Measurements from ENCODE around the gene AMDHD1.

AMDHD1 gene

DNA sequence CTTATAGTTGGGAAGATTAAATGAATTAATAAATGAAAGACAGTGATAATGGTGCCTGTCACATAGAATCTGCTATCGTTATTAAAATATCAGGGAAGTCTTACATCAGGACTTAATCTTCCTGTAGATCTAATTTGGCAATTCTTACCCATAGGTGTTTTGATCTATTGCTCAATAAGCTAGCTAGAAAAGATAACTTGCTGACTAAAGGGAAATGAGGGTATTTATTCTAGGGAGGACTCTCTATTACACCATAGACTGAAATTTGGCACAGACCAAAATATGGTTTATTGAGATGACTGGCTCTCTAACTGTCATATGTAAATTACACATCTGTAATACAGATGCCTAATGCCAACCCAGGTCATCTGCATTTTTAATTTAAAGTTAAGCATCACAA is 41.6 kb downstream of the AMDHD1 start:
- no peak overlapping the region for H3K4me3 ChIP-seq (ENCODE audit: low read depth, low read length)
- TF ChIP-seq, protein P1, sequence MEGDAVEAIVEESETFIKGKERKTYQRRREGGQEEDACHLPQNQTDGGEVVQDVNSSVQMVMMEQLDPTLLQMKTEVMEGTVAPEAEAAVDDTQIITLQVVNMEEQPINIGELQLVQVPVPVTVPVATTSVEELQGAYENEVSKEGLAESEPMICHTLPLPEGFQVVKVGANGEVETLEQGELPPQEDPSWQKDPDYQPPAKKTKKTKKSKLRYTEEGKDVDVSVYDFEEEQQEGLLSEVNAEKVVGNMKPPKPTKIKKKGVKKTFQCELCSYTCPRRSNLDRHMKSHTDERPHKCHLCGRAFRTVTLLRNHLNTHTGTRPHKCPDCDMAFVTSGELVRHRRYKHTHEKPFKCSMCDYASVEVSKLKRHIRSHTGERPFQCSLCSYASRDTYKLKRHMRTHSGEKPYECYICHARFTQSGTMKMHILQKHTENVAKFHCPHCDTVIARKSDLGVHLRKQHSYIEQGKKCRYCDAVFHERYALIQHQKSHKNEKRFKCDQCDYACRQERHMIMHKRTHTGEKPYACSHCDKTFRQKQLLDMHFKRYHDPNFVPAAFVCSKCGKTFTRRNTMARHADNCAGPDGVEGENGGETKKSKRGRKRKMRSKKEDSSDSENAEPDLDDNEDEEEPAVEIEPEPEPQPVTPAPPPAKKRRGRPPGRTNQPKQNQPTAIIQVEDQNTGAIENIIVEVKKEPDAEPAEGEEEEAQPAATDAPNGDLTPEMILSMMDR (IDR thresholded peaks at IDR 0.05; ENCODE audit: borderline replicate concordance, insufficient read depth, low read depth, low read length), result no peak

- no peak overlapping the region for H3K4me3 ChIP-seq (ENCODE audit: low read depth, low read length)
- TF ChIP-seq, protein P1 (IDR thresholded peaks at IDR 0.05; ENCODE audit: borderline replicate concordance, insufficient read depth, low read depth, low read length), result no peak
Observed at GRCh38 chr12:95986635-95987570, 43.8 kb downstream of the AMDHD1 start.

- TF ChIP-seq, protein P1 (IDR thresholded peaks at IDR 0.05; ENCODE audit: borderline replicate concordance, insufficient read depth, low read depth, low read length), result no peak
- H3K4me3 ChIP-seq (ENCODE audit: low read depth, low read length), result no peak overlapping the region
Observed at GRCh38 chr12:95988506-95989275, 45.6 kb downstream of the AMDHD1 start.

- TF ChIP-seq, protein P1 (IDR thresholded peaks at IDR 0.05; ENCODE audit: borderline replicate concordance, insufficient read depth, low read depth, low read length), result no peak
Observed at GRCh38 chr12:95989504-95990123, 46.5 kb downstream of the AMDHD1 start.

DNA sequence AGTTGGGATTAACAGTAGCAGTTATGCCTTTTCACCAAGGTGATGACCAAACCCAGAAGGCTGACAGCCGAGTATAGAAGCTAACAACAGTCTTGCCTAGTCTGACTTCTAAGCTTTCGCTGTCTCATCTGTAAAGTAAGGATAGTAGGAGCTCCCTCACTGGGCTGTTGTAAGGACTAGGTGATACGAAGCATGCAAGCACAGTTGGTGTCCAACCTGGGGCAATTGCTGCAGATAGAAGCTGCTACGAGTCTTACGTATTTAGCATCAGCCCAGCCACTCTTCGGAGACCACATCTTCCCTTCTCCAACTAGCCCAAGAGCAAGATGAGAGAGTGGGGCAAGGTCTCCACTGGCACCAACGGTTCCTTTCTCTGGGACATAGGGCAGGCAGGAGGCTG is 47.0 kb downstream of the AMDHD1 start:
- H3K4me3 ChIP-seq (ENCODE audit: low read depth, low read length), result no peak overlapping the region
- TF ChIP-seq, protein P1 (IDR thresholded peaks at IDR 0.05; ENCODE audit: borderline replicate concordance, insufficient read depth, low read depth, low read length), result no peak

More at GRCh38 chr12:95989504-95990123, 46.5 kb downstream of the AMDHD1 start:
- H3K4me3 ChIP-seq (ENCODE audit: low read depth, low read length), result no peak overlapping the region

- TF ChIP-seq, protein P1 (IDR thresholded peaks at IDR 0.05; ENCODE audit: borderline replicate concordance, insufficient read depth, low read depth, low read length), result no peak
- H3K4me3 ChIP-seq (ENCODE audit: low read depth, low read length), result no peak overlapping the region
Observed at GRCh38 chr12:95993907-95994306, 50.8 kb downstream of the AMDHD1 start.

Data from GM12875 (cell line).